K562 (cell line): ENCODE results near the gene PI4KA. TPM values are rescaled to one million over a fixed set of nuclear protein-coding genes. Genes with fewer than 3 reads are reported as not detected.

Experiments
- E4F1 ChIP-seq: fragments of 250-450 bp; sonication (Bioruptor Pico); IDR thresholded peaks from 2 replicates; pipeline ENCODE4 v1.5.0; 2021; ENCODE audit warnings: mild to moderate bottlenecking, borderline replicate concordance
- MTF1 ChIP-seq: fragments of 250-450 bp; sonication (Bioruptor Pico); IDR thresholded peaks from 2 replicates; pipeline ENCODE4 v1.9.0; 2021; ENCODE audit warnings: moderate library complexity, mild to moderate bottlenecking, inconsistent platforms, borderline replicate concordance
- NKRF ChIP-seq: fragments of 450-650 bp; IDR thresholded peaks from 2 replicates; pipeline ENCODE4 v1.6.1; 2016; ENCODE audit warnings: borderline replicate concordance
- PPARD ChIP-seq: fragments of 250-450 bp; sonication (Bioruptor Pico); IDR thresholded peaks from 2 replicates; pipeline ENCODE4 v1.8.0; 2022; ENCODE audit warnings: inconsistent platforms, mild to moderate bottlenecking, moderate library complexity
- TCF15 ChIP-seq: fragments of 250-450 bp; sonication (Bioruptor Pico); IDR thresholded peaks from 2 replicates; pipeline ENCODE4 v1.8.0; 2022; ENCODE audit warnings: moderate library complexity, mild to moderate bottlenecking, inconsistent platforms
- ZBTB11 ChIP-seq, 3 experiments: fragments of 200-800 bp in 1 of 3; fragments of 250-450 bp in 1 of 3; fragments of 450-650 bp in 1 of 3; sonication (Bioruptor Pico) in 1 of 3; sonication (Bioruptor generic) in 1 of 3; formaldehyde crosslinking in 1 of 3; IDR thresholded peaks; 2 replicates each; pipeline versions ENCODE4 v1.6.1 to v1.8.0; 2016 to 2022; ENCODE audit warnings: mild to moderate bottlenecking in 2 of 3, missing genetic modification characterization in 2 of 3, missing compliant biosample characterization in 1 of 3, moderate library complexity in 1 of 3
- ZNF436 ChIP-seq: fragments of 250-450, 450-650 bp; sonication (Bioruptor Pico); formaldehyde crosslinking; IDR thresholded peaks from 2 replicates; pipeline ENCODE4 v1.7.0; 2020; ENCODE audit warnings: mild to moderate bottlenecking
- polyA plus RNA-seq, 8 experiments: library from polyadenylated mRNA; depleted of rRNA in 4 of 8; stranded (reverse) in 5 of 8; unstranded in 3 of 8; fragments of >200 nt; fragmentation: Nextera tagmentation in 2 of 8; fragmentation: Illumina TruSeq in 1 of 8; extraction: Ambion mirVana in 2 of 8; extraction: Trizol in 1 of 8; gene quantifications; 2 replicates each; pipeline versions ENCODE4 v1.2.1 to v1.2.3, GENCODE V29; 2011 to 2014; ENCODE audit warnings: inconsistent platforms in 1 of 8, missing spikeins in 1 of 8
- total RNA-seq, 7 experiments: library from RNA; depleted of rRNA in 6 of 7; stranded (reverse); fragments of >200 nt in 6 of 7; fragmentation: Illumina TruSeq in 2 of 7; extraction: Trizol in 2 of 7; gene quantifications; 2 replicates each; pipeline versions ENCODE4 v1.2.1 to v1.2.3, GENCODE V29; 2011 to 2021; ENCODE audit warnings: low replicate concordance in 1 of 7
- TF ChIP-seq, protein P1 (sequence below): fragments of 250-450 bp; sonication (Bioruptor Pico); IDR thresholded peaks from 2 replicates; pipeline ENCODE4 v1.8.0; 2022; ENCODE audit warnings: moderate library complexity, mild to moderate bottlenecking, inconsistent platforms

PI4KA gene
- total and polyA plus RNA-seq, 9 of the 15 experiments (the other 6 are each of a cell fraction or from before 2014, with no cell fraction given), result 7.3 to 187 (median 84.7) TPM

GRCh38 chr22:20826373-20827152 is 32.0 kb downstream of the PI4KA start (continued):
- TF ChIP-seq, protein P1, sequence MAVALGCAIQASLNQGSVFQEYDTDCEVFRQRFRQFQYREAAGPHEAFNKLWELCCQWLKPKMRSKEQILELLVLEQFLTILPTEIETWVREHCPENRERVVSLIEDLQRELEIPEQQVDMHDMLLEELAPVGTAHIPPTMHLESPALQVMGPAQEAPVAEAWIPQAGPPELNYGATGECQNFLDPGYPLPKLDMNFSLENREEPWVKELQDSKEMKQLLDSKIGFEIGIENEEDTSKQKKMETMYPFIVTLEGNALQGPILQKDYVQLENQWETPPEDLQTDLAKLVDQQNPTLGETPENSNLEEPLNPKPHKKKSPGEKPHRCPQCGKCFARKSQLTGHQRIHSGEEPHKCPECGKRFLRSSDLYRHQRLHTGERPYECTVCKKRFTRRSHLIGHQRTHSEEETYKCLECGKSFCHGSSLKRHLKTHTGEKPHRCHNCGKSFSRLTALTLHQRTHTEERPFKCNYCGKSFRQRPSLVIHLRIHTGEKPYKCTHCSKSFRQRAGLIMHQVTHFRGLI (CRISPR knock-in tag), result 0 out of 2 replicates have a peak, but pooled peaks have one; percentile 73
- TF ChIP-seq ZBTB11 (CRISPR knock-in tag; IDR thresholded peaks at IDR 0.05) (peak in 1 of 3 experiments; percentile 60; a peak in 1 of 6 replicates), PPARD (CRISPR knock-in tag) (peak; percentile 85; the same call in 1 of the 2 replicates), MTF1 (CRISPR knock-in tag) (peak; percentile 85; the same call in 1 of the 2 replicates), TCF15 (CRISPR knock-in tag) (peak; percentile 49; the same call in 1 of the 2 replicates), E4F1 (CRISPR knock-in tag) (0 out of 2 replicates have a peak, but pooled peaks have one; percentile 43), ZNF436 (CRISPR knock-in tag) (0 out of 2 replicates have a peak, but pooled peaks have one; percentile 31), NKRF (0 out of 2 replicates have a peak, but pooled peaks have one; percentile 24)
